Measurements from ENCODE around the gene ADPRS. TPM values are rescaled to one million over a fixed set of nuclear protein-coding genes. Genes with fewer than 3 reads are reported as not detected.

The ADPRS gene
- total RNA-seq, 1 donor from 2014 or later: 16.9 TPM

DNA sequence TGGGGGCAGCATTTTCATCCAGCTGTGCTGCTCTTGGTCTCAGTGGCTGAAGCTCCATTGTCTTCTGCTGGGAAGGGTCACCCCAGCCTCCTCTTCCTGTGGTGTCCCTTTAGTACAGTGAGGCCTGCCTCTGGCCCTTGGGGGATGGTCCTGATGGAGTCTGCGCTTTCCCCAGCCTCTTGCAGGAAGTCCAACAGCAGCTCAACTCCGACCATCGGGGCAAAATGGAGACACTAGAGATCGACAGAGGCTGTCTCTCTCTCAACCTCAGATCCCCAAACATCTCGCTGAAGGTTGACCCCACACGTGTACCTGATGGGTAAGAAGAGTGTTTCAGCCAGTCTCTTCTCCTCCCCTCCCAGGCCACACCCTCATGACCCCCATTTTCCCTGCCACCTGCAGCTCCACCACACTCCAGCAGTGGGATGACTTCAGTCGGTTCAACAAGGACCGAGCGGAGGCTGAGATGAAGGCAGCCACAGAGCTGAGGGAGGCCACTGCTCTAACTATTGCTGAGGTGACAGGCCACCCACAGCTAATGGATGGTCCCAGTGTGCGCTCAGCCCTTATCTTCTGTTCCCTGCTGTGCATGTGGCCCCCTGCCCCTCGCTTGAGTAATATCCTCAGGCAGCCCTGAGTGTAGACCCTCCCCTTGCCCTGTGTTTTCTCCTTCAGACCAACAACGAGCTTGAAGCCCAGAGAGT lies 2.0 kb upstream of the ADPRS start:
- ATAC-seq: no peak
- DNase-seq: no peak
- intact Hi-C loops (cut with micrococcal nuclease): no loop called here

DNA sequence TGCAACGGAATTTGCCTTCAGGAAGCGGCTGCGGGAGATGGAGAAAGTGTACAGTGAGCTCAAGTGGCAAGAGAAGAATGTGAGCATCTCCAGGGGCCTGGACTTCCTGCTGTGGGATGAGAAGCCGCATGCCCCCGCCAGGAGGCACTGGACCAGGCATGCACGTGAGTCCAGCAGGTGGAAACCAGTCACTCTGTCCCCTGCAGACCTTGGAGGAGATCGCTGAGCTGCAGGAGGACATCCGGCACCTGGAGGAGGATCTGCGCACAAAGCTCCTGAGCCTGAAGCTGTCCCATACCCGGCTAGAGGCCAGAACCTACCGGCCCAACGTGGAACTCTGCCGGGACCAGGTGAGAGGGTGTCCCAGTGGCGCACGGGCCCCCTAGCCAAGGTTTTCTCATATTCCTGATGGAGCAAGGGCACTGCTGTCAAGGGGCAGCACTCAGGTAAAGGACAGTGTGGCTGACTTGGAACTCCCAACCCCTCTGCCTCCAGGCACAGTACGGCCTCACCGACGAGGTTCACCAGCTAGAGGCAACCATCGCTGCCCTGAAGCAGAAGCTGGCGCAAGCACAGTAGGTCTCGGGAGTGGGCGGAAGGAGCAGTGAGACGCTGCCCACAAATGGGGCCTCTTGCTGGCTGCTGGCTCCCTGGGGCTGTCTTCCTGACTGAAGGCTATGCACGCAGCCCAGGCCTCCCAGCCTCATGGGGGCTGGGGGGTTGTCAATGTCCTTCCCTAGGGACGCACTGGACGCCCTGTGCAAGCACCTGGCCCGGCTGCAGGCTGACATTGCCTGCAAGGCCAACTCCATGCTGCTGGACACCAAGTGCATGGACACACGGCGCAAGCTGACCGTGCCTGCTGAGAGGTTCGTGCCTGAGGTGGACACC lies 1.2 kb upstream of the ADPRS start:
- ATAC-seq: no peak
- intact Hi-C loops (cut with micrococcal nuclease): no loop called here
- no peak for DNase-seq

DNA sequence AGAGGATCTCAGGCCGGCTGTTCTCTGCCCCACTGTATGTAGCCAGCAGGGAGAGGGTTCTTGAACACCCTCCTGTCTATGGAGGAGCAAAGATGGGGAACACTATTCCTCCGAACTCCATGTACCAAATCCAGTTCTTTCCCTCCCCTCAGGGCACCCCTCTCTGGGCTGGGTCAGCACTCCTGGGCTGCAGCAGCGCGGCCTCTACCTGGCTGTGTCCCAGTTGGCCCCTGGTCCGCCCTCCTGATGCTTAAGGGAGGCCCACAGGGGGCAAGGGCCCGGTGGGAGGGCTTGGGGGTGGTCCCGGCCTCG lies 471 bp upstream of the ADPRS start:
- no peak for ATAC-seq
- intact Hi-C loops (cut with micrococcal nuclease): no loop called here

GRCh38 chr1:36089393-36090121 lies 865 bp downstream of the ADPRS start:
- DNase-seq (no peak), ATAC-seq (no peak)
- intact Hi-C loops (cut with micrococcal nuclease): loop anchor here (10.0 kb wide), 1 partner anchor 325 kb away; no protein-coding TSS in a partner anchor

More for the DNA sequence above, 471 bp upstream of the ADPRS start:
- no peak for DNase-seq

DNA sequence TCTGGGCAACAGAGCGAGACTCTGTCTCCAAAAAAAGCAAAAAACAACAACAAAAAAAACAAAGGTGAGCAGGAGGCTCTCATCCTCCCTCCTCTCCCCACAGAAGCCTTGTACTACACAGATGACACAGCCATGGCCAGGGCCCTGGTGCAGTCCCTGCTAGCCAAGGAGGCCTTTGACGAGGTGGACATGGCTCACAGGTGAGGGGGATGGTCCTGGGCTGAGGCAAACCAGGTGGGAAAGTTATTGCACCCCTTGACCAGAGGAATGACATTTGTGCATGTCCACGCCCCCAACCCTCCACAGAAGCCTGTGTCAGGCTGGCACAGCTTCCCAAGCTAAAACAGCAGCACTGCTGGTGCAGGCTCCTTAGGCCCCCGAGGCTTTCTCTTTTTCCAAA lies 2.4 kb downstream of the ADPRS start:
- ATAC-seq (no peak), DNase-seq (peak; percentile 15)
- intact Hi-C loops (cut with micrococcal nuclease): loop anchor here (10.0 kb wide), 1 partner anchor 324 kb away; no protein-coding TSS in a partner anchor

GRCh38 chr1:36091698-36092097 lies 3.0 kb downstream of the ADPRS start:
- DNase-seq (peak; percentile 18), ATAC-seq (no peak)
- intact Hi-C loops (cut with micrococcal nuclease): loop anchor here (10.0 kb wide), 1 partner anchor 323 kb away; no protein-coding TSS in a partner anchor

GRCh38 chr1:36092166-36092797 lies 3.6 kb downstream of the ADPRS start:
- ATAC-seq: no peak
- DNase-seq: peak; percentile 20
- intact Hi-C loops (cut with micrococcal nuclease): loop anchor here (10.0 kb wide), 1 partner anchor 323 kb away; no protein-coding TSS in a partner anchor

- no peak for ATAC-seq
- DNase-seq: peak; percentile 5
- intact Hi-C loops (cut with micrococcal nuclease): loop anchor here (10.0 kb wide), 1 partner anchor 322 kb away; no protein-coding TSS in a partner anchor
These were observed 4.1 kb downstream of the ADPRS start for GRCh38 chr1:36092798-36093185.

- peak; percentile 37 for DNase-seq
- intact Hi-C loops (cut with micrococcal nuclease): loop anchor here (10.0 kb wide), 1 partner anchor 322 kb away; no protein-coding TSS in a partner anchor
- ATAC-seq: no peak
These were observed 4.5 kb downstream of the ADPRS start for GRCh38 chr1:36093226-36093625.

DNA sequence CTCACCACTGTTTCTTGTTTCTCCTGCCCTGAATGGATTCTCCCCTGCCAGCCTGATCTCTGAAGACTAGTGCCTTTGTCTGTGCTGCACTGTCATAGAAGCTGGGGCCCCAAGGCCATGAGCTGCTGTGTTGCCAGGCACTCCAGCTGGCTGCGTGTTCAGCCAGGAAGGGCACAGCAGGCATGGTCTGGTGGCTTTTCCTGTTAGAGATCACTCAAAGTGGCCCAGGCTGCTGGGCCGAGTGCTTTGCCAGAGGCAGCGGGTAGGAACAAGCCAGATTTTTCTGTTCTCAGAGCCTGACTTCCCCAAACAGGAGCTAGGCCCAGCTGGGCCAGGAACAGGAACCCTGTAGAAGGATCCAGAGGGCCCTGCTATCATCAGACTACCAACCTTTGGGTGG lies 5.2 kb downstream of the ADPRS start:
- ATAC-seq (peak; percentile 6), DNase-seq (peak; percentile 51)
- intact Hi-C loops (cut with micrococcal nuclease): loop anchor here (10.0 kb wide), 1 partner anchor 321 kb away; no protein-coding TSS in a partner anchor

GRCh38 chr1:36094621-36095061 lies 5.9 kb downstream of the ADPRS start:
- no peak for DNase-seq
- intact Hi-C loops (cut with micrococcal nuclease): loop anchor here (10.0 kb wide), 1 partner anchor 320 kb away; no protein-coding TSS in a partner anchor
- no peak for ATAC-seq

- intact Hi-C loops (cut with micrococcal nuclease): loop anchor here (10.0 kb wide), 1 partner anchor 319 kb away; no protein-coding TSS in a partner anchor
These were observed 7.2 kb downstream of the ADPRS start for GRCh38 chr1:36095760-36096405.

GRCh38 chr1:36096500-36097432 lies 8.1 kb downstream of the ADPRS start:
- peak; percentile 24 for DNase-seq
- ATAC-seq: no peak
- intact Hi-C loops (cut with micrococcal nuclease): loop anchor here (10.0 kb wide), 1 partner anchor 318 kb away; no protein-coding TSS in a partner anchor

More at GRCh38 chr1:36095760-36096405, 7.2 kb downstream of the ADPRS start:
- DNase-seq: peak; percentile 21
- ATAC-seq: no peak

DNA sequence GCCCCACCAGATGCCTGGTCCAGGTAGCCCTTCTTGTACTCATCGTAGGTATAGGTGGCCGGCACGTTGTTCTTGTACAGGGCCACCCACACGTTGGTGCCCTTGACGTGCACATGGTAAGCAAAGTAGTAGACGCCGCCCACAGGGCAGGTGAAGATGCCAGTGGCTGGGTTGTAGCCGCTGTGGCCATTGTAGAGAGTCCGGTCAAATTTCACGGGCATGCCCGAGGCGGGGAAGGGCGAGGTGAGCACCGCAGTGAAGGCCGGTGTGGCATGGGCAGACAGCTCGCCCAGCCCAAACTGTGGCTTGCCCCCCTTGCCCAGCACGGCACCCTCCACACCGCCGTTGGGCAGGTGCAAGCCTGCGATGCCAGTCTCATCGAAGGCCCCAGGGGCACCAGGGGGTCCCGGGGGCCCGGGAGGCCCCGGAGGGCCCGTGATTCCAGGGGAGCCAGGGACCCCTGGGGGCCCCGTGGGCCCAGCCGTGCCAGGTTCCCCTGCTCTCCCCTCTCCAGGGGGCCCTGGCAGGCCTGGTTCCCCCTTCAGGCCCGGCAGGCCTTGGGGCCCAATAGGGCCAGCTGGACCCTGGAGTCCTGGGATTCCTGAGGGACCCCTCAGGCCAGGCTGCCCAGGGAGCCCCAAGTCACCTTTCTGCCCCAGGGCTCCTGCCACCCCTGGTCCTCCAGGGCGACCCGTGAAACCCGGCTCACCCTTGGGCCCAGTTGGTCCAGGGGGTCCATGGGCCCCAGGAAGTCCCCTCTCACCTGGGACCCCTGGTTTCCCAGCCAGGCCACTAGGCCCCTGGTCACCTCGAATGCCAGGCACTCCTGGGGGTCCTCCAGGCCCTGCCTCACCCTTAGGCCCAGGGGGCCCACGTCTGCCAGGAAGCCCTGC lies 9.2 kb downstream of the ADPRS start:
- ATAC-seq: no peak
- intact Hi-C loops (cut with micrococcal nuclease): loop anchor here (10.0 kb wide), 1 partner anchor 317 kb away; no protein-coding TSS in a partner anchor
- no peak for DNase-seq

GRCh38 chr1:36098650-36099365 lies 10.1 kb downstream of the ADPRS start:
- ATAC-seq (no peak), DNase-seq (no peak)
- intact Hi-C loops (cut with micrococcal nuclease): loop anchor here (10.0 kb wide), 1 partner anchor 316 kb away; no protein-coding TSS in a partner anchor
